Neural cell (in vitro differentiated cells): ENCODE measurements around the gene ARID1A. TPM values are rescaled to one million over a fixed set of nuclear protein-coding genes. Genes with fewer than 3 reads are reported as not detected.

ENCODE experiments used
- H2AFZ ChIP-seq: fragments of 200-600, 300-800 bp; sonication (generic), shearing (Covaris generic); 2 replicates; pipeline ENCODE4 v1.6.0; 2014; ENCODE audit warnings: low read depth, mild to moderate bottlenecking, antibody characterized with exemption, low read length, moderate library complexity
- H3F3A ChIP-seq: fragments of 200-600 bp; shearing (Covaris generic); 2 replicates; pipeline ENCODE4 v1.6.1; 2016; ENCODE audit warnings: mild to moderate bottlenecking, moderate library complexity, mixed read lengths, antibody characterized with exemption, low read length; ENCODE audit not compliant: insufficient read depth, poor library complexity, severe bottlenecking
- H3K27ac ChIP-seq: fragments of 200-600, 300-800 bp; sonication (generic), shearing (Covaris generic); 2 replicates; pipeline ENCODE4 v1.5.1; 2014; ENCODE audit warnings: mild to moderate bottlenecking, low read length, moderate library complexity
- H3K27me3 ChIP-seq: fragments of 300-800, 200-600 bp; sonication (generic), shearing (Covaris generic); 2 replicates; pipeline ENCODE4 v1.6.0; 2014; ENCODE audit warnings: mild to moderate bottlenecking, low read depth, low read length, moderate library complexity; ENCODE audit not compliant: insufficient read depth
- H3K36me3 ChIP-seq: fragments of 300-800, 200-600 bp; sonication (generic), shearing (Covaris generic); 2 replicates; pipeline ENCODE4 v1.5.1; 2014; ENCODE audit warnings: mild to moderate bottlenecking, antibody characterized with exemption, low read length, moderate library complexity; ENCODE audit not compliant: insufficient read depth
- H3K4me2 ChIP-seq: fragments of 300-800, 200-600 bp; sonication (generic), shearing (Covaris generic); 2 replicates; pipeline ENCODE4 v1.6.0; 2014; ENCODE audit warnings: mild to moderate bottlenecking, low read length
- H3K4me3 ChIP-seq: fragments of 300-800, 200-600 bp; sonication (generic), shearing (Covaris generic); 2 replicates; pipeline ENCODE4 v1.5.1; 2014; ENCODE audit warnings: mild to moderate bottlenecking, low read length, moderate library complexity
- H3K79me2 ChIP-seq: fragments of 200-600 bp; shearing (Covaris generic); replicated peaks from 2 replicates; pipeline ENCODE4 v1.6.0; 2014; ENCODE audit warnings: mild to moderate bottlenecking, low read length, moderate library complexity; ENCODE audit not compliant: insufficient read depth
- H3K9ac ChIP-seq: fragments of 300-800, 200-600 bp; sonication (generic), shearing (Covaris generic); 2 replicates; pipeline ENCODE4 v1.6.1; 2016; ENCODE audit warnings: mild to moderate bottlenecking, low read length, mixed read lengths
- H3K9me2 ChIP-seq: fragments of 200-600 bp; shearing (Covaris generic); 2 replicates; pipeline ENCODE4 v1.6.1; 2016; ENCODE audit warnings: mild to moderate bottlenecking, low read length, mixed read lengths; ENCODE audit not compliant: insufficient read depth
- H3K9me3 ChIP-seq: fragments of 200-600, 300-800 bp; sonication (generic), shearing (Covaris generic); 2 replicates; pipeline ENCODE4 v1.6.1; 2016; ENCODE audit warnings: mild to moderate bottlenecking, mixed run types, low read length, moderate library complexity, mixed read lengths
- H4K20me1 ChIP-seq: fragments of 200-600 bp; shearing (Covaris generic); 2 replicates; pipeline ENCODE4 v1.6.1; 2016; ENCODE audit warnings: mild to moderate bottlenecking, mixed run types; ENCODE audit not compliant: insufficient read depth
- EP300 ChIP-seq: fragments of 450-650 bp; conservative IDR thresholded peaks from 2 replicates; pipeline ENCODE4 v1.6.1; 2014; ENCODE audit warnings: antibody characterized with exemption, mild to moderate bottlenecking, moderate library complexity; ENCODE audit not compliant: poor library complexity, severe bottlenecking
- EZH2 ChIP-seq: fragments of 200-600, 300-800 bp; shearing (Covaris generic), sonication (generic); IDR thresholded peaks from 2 replicates; pipeline ENCODE4 v1.6.1; 2014; ENCODE audit warnings: antibody characterized with exemption, low read length, borderline replicate concordance, mild to moderate bottlenecking; ENCODE audit not compliant: insufficient read depth, poor library complexity, severe bottlenecking
- MXI1 ChIP-seq: fragments of 450-650 bp; conservative IDR thresholded peaks from 2 replicates; pipeline ENCODE4 v1.6.1; 2014; ENCODE audit warnings: antibody characterized with exemption, mild to moderate bottlenecking; ENCODE audit not compliant: poor library complexity, severe bottlenecking
- POLR2AphosphoS5 ChIP-seq: IDR thresholded peaks from 2 replicates; pipeline ENCODE4 v1.6.1; 2012
- RAD21 ChIP-seq: fragments of 450-650 bp; conservative IDR thresholded peaks from 2 replicates; pipeline ENCODE4 v1.6.1; 2014; ENCODE audit warnings: antibody characterized with exemption, mild to moderate bottlenecking, moderate library complexity
- SMC3 ChIP-seq: fragments of 450-650 bp; conservative IDR thresholded peaks from 2 replicates; pipeline ENCODE4 v1.6.1; 2014; ENCODE audit warnings: antibody characterized with exemption, mild to moderate bottlenecking, moderate library complexity; ENCODE audit not compliant: poor library complexity
- TAF1 ChIP-seq: IDR thresholded peaks from 2 replicates; pipeline ENCODE4 v1.6.1; 2012; ENCODE audit warnings: low read depth
- polyA plus RNA-seq: library from polyadenylated mRNA; depleted of rRNA; stranded (reverse); fragments of >200 nt; gene quantifications from 2 replicates; pipeline ENCODE4 v1.2.3, GENCODE V29; 2014
- small RNA-seq, 3 experiments: library from RNA; depleted of rRNA; stranded (forward); fragments of <200 nt; gene quantifications; one replicate each; pipeline ENCODE3, GENCODE V24; 2012
- TF ChIP-seq, protein P1 (sequence below): IDR thresholded peaks from 2 replicates; pipeline ENCODE4 v1.6.1; 2012; ENCODE audit warnings: borderline replicate concordance
- TF ChIP-seq, protein P2 (sequence below): fragments of 450-650 bp; IDR thresholded peaks from 2 replicates; pipeline ENCODE4 v1.5.1; 2014; ENCODE audit warnings: antibody characterized with exemption, mild to moderate bottlenecking, moderate library complexity; ENCODE audit not compliant: poor library complexity, severe bottlenecking

ARID1A gene
- polyA plus RNA-seq, 1 donor from 2014 or later = 13.2 TPM

DNA sequence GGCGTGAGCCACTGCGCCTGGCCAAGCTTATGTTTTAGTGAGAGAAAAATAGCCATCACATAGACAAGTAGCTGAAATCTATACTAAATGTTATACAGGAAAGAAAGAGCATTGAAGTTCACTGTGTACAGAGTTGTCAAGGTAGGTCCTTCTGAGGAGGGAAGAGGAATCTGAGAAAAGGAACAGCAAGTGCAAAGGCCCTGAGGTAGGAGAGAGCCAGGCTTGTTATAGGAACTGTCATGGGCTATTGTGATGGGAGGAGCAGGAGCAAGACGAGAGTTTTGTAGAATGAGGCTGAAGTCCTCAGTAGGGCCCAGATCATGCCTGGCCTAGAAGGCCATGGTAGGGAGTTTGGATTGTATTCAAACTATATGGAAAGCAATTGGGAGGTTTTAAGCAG is 135.2 kb downstream of the ARID1A start:
- no peaks in the 10 kb centered on the region for H3K27me3 ChIP-seq
- H3K9me3 ChIP-seq = no peaks in the 10 kb centered on the region
- H3K4me2 ChIP-seq = no peak overlapping the region
- no peak overlapping the region for H3K4me3 ChIP-seq
- no peaks in the 10 kb centered on the region for H4K20me1 ChIP-seq
- no peak overlapping the region for H3K27ac ChIP-seq
- H3K79me2 ChIP-seq = peaks cover 27% of the 10 kb centered on the region
- TF ChIP-seq RAD21 = no peak
- TF ChIP-seq EP300 = no peak
- TF ChIP-seq, protein P1, sequence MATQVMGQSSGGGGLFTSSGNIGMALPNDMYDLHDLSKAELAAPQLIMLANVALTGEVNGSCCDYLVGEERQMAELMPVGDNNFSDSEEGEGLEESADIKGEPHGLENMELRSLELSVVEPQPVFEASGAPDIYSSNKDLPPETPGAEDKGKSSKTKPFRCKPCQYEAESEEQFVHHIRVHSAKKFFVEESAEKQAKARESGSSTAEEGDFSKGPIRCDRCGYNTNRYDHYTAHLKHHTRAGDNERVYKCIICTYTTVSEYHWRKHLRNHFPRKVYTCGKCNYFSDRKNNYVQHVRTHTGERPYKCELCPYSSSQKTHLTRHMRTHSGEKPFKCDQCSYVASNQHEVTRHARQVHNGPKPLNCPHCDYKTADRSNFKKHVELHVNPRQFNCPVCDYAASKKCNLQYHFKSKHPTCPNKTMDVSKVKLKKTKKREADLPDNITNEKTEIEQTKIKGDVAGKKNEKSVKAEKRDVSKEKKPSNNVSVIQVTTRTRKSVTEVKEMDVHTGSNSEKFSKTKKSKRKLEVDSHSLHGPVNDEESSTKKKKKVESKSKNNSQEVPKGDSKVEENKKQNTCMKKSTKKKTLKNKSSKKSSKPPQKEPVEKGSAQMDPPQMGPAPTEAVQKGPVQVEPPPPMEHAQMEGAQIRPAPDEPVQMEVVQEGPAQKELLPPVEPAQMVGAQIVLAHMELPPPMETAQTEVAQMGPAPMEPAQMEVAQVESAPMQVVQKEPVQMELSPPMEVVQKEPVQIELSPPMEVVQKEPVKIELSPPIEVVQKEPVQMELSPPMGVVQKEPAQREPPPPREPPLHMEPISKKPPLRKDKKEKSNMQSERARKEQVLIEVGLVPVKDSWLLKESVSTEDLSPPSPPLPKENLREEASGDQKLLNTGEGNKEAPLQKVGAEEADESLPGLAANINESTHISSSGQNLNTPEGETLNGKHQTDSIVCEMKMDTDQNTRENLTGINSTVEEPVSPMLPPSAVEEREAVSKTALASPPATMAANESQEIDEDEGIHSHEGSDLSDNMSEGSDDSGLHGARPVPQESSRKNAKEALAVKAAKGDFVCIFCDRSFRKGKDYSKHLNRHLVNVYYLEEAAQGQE = no peak
- no peak for TF ChIP-seq POLR2AphosphoS5
- TF ChIP-seq, protein P2, sequence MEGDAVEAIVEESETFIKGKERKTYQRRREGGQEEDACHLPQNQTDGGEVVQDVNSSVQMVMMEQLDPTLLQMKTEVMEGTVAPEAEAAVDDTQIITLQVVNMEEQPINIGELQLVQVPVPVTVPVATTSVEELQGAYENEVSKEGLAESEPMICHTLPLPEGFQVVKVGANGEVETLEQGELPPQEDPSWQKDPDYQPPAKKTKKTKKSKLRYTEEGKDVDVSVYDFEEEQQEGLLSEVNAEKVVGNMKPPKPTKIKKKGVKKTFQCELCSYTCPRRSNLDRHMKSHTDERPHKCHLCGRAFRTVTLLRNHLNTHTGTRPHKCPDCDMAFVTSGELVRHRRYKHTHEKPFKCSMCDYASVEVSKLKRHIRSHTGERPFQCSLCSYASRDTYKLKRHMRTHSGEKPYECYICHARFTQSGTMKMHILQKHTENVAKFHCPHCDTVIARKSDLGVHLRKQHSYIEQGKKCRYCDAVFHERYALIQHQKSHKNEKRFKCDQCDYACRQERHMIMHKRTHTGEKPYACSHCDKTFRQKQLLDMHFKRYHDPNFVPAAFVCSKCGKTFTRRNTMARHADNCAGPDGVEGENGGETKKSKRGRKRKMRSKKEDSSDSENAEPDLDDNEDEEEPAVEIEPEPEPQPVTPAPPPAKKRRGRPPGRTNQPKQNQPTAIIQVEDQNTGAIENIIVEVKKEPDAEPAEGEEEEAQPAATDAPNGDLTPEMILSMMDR = no peak
- TF ChIP-seq SMC3 = no peak
- no peak for TF ChIP-seq EZH2
- TF ChIP-seq MXI1 = no peak
- TF ChIP-seq TAF1 = no peak
- no peaks in the 10 kb centered on the region for H3K9me2 ChIP-seq
- no peak overlapping the region for H3K9ac ChIP-seq
- H3F3A ChIP-seq = no peaks in the 10 kb centered on the region
- H2AFZ ChIP-seq = no peak overlapping the region
- no peaks in the 10 kb centered on the region for H3K36me3 ChIP-seq

Small RNA genes lying within 50 kb of the gene (small RNA-seq; reads per million reads assigned to genes)
- gene AL627082.1 (0 reads per million in 3 experiments), gene RN7SL165P (0 reads per million in 3 experiments)

Other genes with a start within 250 kb of the ARID1A start
- gene HMGN2, start 223.6 kb upstream of the ARID1A start, polyA plus RNA-seq = 615 and 621 TPM in 2 replicates
- gene RPS6KA1, start 166.3 kb upstream of the ARID1A start, polyA plus RNA-seq = 4.9 and 7.9 TPM in 2 replicates
- gene PIGV, start 91.9 kb downstream of the ARID1A start, polyA plus RNA-seq = 4.7 and 5.9 TPM in 2 replicates
- 23.7 and 27.3 TPM in 2 replicates for gene ZDHHC18, start 130.7 kb downstream of the ARID1A start, polyA plus RNA-seq
- gene SFN, start 167.1 kb downstream of the ARID1A start, polyA plus RNA-seq = 0.25 TPM in 1 of 2 replicates, not detected in the other
- 17.7 and 20.2 TPM in 2 replicates for gene GPN2, start 194.3 kb downstream of the ARID1A start, polyA plus RNA-seq
- gene GPATCH3, start 204.5 kb downstream of the ARID1A start, polyA plus RNA-seq = 6.6 and 7.1 TPM in 2 replicates
- gene NR0B2, start 218.0 kb downstream of the ARID1A start, polyA plus RNA-seq = not detected in 2 replicates
- 20.6 and 32.1 TPM in 2 replicates for gene NUDC, start 225.7 kb downstream of the ARID1A start, polyA plus RNA-seq